Testis (tissue), 3 donors: ENCODE data around the gene TMEM38B. TPM values are rescaled to one million over a fixed set of nuclear protein-coding genes. Genes with fewer than 3 reads are reported as not detected.

Experiments
- DNase-seq: peaks from one replicate; pipeline ENCODE4 v3.0.0-alpha.2; 2019
- H3K27ac ChIP-seq, 2 donors: fragments of 200-600 bp; sonication (generic); one replicate each; pipeline ENCODE4 v1.5.1; 2019
- H3K27me3 ChIP-seq: fragments of 200-600 bp; sonication (generic); one replicate; pipeline ENCODE4 v1.5.1; 2019
- H3K36me3 ChIP-seq: fragments of 200-600 bp; sonication (generic); one replicate; pipeline ENCODE4 v1.5.1; 2017; ENCODE audit warnings: low read depth; ENCODE audit errors: missing control alignments
- H3K4me1 ChIP-seq: fragments of 200-600 bp; sonication (generic); one replicate; pipeline ENCODE4 v1.5.1; 2019
- H3K4me3 ChIP-seq, 2 donors: fragments of 200-600 bp; sonication (generic); one replicate each; pipeline ENCODE4 v1.5.1; 2017 to 2019
- H3K9me3 ChIP-seq: fragments of 200-600 bp; sonication (generic); one replicate; pipeline ENCODE4 v1.5.1; 2017
- CTCF ChIP-seq, 3 experiments: fragments of 450-650 bp in 2 of 3; fragments of 200-600 bp in 1 of 3; sonication (generic) in 1 of 3; IDR thresholded peaks; one replicate each; pipeline ENCODE4 v1.5.1; 2016 to 2019; ENCODE audit warnings: antibody characterized with exemption in 3 of 3, mild to moderate bottlenecking in 2 of 3, moderate library complexity in 1 of 3
- POLR2A ChIP-seq: fragments of 450-650 bp; IDR thresholded peaks from one replicate; pipeline ENCODE4 v1.6.1; 2017; ENCODE audit warnings: antibody characterized with exemption, mild to moderate bottlenecking, moderate library complexity
- WGBS, 2 donors: methylation state at CpG; one replicate each; pipeline ENCODE4 v1.1.5; 2018; 5-methylcytosine and 5-hydroxymethylcytosine counted together
- intact Hi-C: fragments of 100-400 bp; cut with DNase I; formaldehyde crosslinking; loops from one replicate; pipeline ENCODE4 v1.15.1; 2023; ENCODE audit warnings: low total_unique reads
- polyA plus RNA-seq: library from polyadenylated mRNA; stranded (reverse); fragments of 350-450 nt; fragmentation: Illumina TruSeq; extraction: RNeasy Lipid Tissue Mini Kit (QIAGEN cat#74804); gene quantifications from one replicate; pipeline ENCODE4 v1.2.3, GENCODE V29; 2014; ENCODE audit warnings: low read depth, low replicate concordance; ENCODE audit not compliant: insufficient read depth
- total RNA-seq, 2 donors: library from RNA; depleted of rRNA; stranded (reverse); fragments of >200 nt; gene quantifications; one replicate each; pipeline ENCODE4 v1.2.3, GENCODE V29; 2016

TMEM38B gene
- total and polyA plus RNA-seq, 3 donors from 2014 or later = 22.4 to 55.0 (median 29.9) TPM

GRCh38 chr9:105711867-105712266, 17.5 kb downstream of the TMEM38B start:
- Histone ChIP-seq H3K27ac (no peak overlapping the region), H3K27me3 (no peaks in the 10 kb centered on the region), H3K4me3 (no peak overlapping the region), H3K4me1 (no peaks in the 10 kb centered on the region), H3K36me3 (no peaks in the 10 kb centered on the region), H3K9me3 (no peaks in the 10 kb centered on the region)
- DNase-seq = no peak
- intact Hi-C loops = no loop called here
- 89 to 95% methylated on average over 5 to 7 of the region's 7 CpGs for WGBS, 2 donors
- TF ChIP-seq CTCF (IDR thresholded peaks at IDR 0.05) (no peak), POLR2A (no peak)

GRCh38 chr9:105712297-105712696, 18.0 kb downstream of the TMEM38B start:
- H3K4me1 ChIP-seq = no peaks in the 10 kb centered on the region
- no peaks in the 10 kb centered on the region for H3K36me3 ChIP-seq
- no peak for DNase-seq
- H3K27me3 ChIP-seq = no peaks in the 10 kb centered on the region
- H3K4me3 ChIP-seq = no peak overlapping the region
- WGBS, 2 donors = 86 to 93% methylated on average over 1 of the region's 1 CpG
- intact Hi-C loops = no loop called here
- H3K27ac ChIP-seq = no peak overlapping the region
- TF ChIP-seq CTCF (IDR thresholded peaks at IDR 0.05) (no peak), POLR2A (no peak)
- no peaks in the 10 kb centered on the region for H3K9me3 ChIP-seq

GRCh38 chr9:105712773-105713172, 18.4 kb downstream of the TMEM38B start:
- no peaks in the 10 kb centered on the region for H3K36me3 ChIP-seq
- H3K4me1 ChIP-seq = no peaks in the 10 kb centered on the region
- no peak for DNase-seq
- no peaks in the 10 kb centered on the region for H3K9me3 ChIP-seq
- 83 to 95% methylated on average over 1 to 6 of the region's 6 CpGs for WGBS, 2 donors
- TF ChIP-seq CTCF (IDR thresholded peaks at IDR 0.05) (no peak), POLR2A (no peak)
- intact Hi-C loops = no loop called here
- no peaks in the 10 kb centered on the region for H3K27me3 ChIP-seq
- no peak overlapping the region for H3K4me3 ChIP-seq
- H3K27ac ChIP-seq = no peak overlapping the region

- intact Hi-C loops = no loop called here
- H3K4me3 ChIP-seq = no peak overlapping the region
- WGBS, 2 donors = 95 to 99% methylated on average over 4 to 8 of the region's 11 CpGs
These were observed 19.1 kb downstream of the TMEM38B start for GRCh38 chr9:105713260-105714019.

More at GRCh38 chr9:105713260-105714019, 19.1 kb downstream of the TMEM38B start:
- TF ChIP-seq POLR2A = no peak
- TF ChIP-seq CTCF (IDR thresholded peaks at IDR 0.05) = no peak
- H3K9me3 ChIP-seq = no peaks in the 10 kb centered on the region
- no peaks in the 10 kb centered on the region for H3K27me3 ChIP-seq
- no peak overlapping the region for H3K27ac ChIP-seq
- no peaks in the 10 kb centered on the region for H3K36me3 ChIP-seq
- H3K4me1 ChIP-seq = no peaks in the 10 kb centered on the region
- DNase-seq = no peak
